Immature natural killer cell (primary cell): ENCODE measurements around the gene KAZN. TPM values are rescaled to one million over a fixed set of nuclear protein-coding genes. Genes with fewer than 3 reads are reported as not detected.

Experiments
- DNase-seq, 3 donors: peaks; one replicate each; pipeline ENCODE4 v3.0.0; 2022; ENCODE audit warnings: mixed read lengths in 1 of 3
- H3K27ac Mint-ChIP-seq, 6 donors: one replicate each; pipeline ENCODE4 v1.8.0; 2020; ENCODE audit warnings: mixed read lengths in 6 of 6, mild to moderate bottlenecking in 5 of 6, inconsistent platforms in 4 of 6, moderate library complexity in 3 of 6
- H3K27me3 Mint-ChIP-seq, 3 donors: one replicate each; pipeline ENCODE4 v1.8.0; 2020 to 2021; ENCODE audit warnings: low read depth in 3 of 3, mild to moderate bottlenecking in 3 of 3, mixed read lengths in 3 of 3, moderate library complexity in 3 of 3, inconsistent platforms in 1 of 3
- H3K36me3 Mint-ChIP-seq, 3 donors: one replicate each; pipeline ENCODE4 v1.8.0; 2020; ENCODE audit warnings: mixed read lengths in 3 of 3, inconsistent platforms in 2 of 3, mild to moderate bottlenecking in 2 of 3
- H3K4me1 Mint-ChIP-seq, 2 donors: one replicate each; pipeline ENCODE4 v1.8.0; 2020; ENCODE audit warnings: inconsistent platforms in 2 of 2, mild to moderate bottlenecking in 2 of 2, mixed read lengths in 2 of 2, moderate library complexity in 1 of 2
- H3K4me3 Mint-ChIP-seq, 5 donors: one replicate each; pipeline ENCODE4 v1.8.0; 2020; ENCODE audit warnings: mild to moderate bottlenecking in 5 of 5, mixed read lengths in 5 of 5, inconsistent platforms in 3 of 5, moderate library complexity in 3 of 5
- H3K9me3 Mint-ChIP-seq, 6 donors: one replicate each; pipeline ENCODE4 v1.8.0; 2020; ENCODE audit warnings: mild to moderate bottlenecking in 6 of 6, mixed read lengths in 6 of 6, inconsistent platforms in 4 of 6, moderate library complexity in 3 of 6
- polyA plus RNA-seq, 3 donors: library from polyadenylated mRNA; unstranded; fragments of 300-500 nt; fragmentation: Illumina TruSeq; gene quantifications; one replicate each; pipeline ENCODE4 v1.2.3, GENCODE V29; 2021

Gene KAZN
- polyA plus RNA-seq, 3 donors from 2014 or later: 0.24 TPM; not detected in 2

- H3K27ac Mint-ChIP-seq: no peak overlapping the region
- no peaks in the 10 kb centered on the region for H3K36me3 Mint-ChIP-seq
- H3K9me3 Mint-ChIP-seq: peaks cover 0 to 3% (median 0%) of the 10 kb centered on the region in 6 donors
- no peak for DNase-seq
- H3K4me1 Mint-ChIP-seq: no peaks in the 10 kb centered on the region
- no peak overlapping the region for H3K4me3 Mint-ChIP-seq
- peaks cover 0 to 6% (median 2%) of the 10 kb centered on the region in 3 donors for H3K27me3 Mint-ChIP-seq
Observed at GRCh38 chr1:14627608-14628489, 29.4 kb downstream of the KAZN start.

- Mint-ChIP-seq H3K27ac (no peak overlapping the region), H3K4me3 (no peak overlapping the region), H3K9me3 (no peaks in the 10 kb centered on the region), H3K27me3 (peaks cover 0 to 6% (median 0%) of the 10 kb centered on the region in 3 donors), H3K4me1 (no peaks in the 10 kb centered on the region), H3K36me3 (no peaks in the 10 kb centered on the region)
- no peak for DNase-seq
Observed at GRCh38 chr1:14629363-14630014, 31.0 kb downstream of the KAZN start.

- Mint-ChIP-seq H3K27me3 (peaks cover 0 to 6% (median 0%) of the 10 kb centered on the region in 3 donors), H3K4me1 (no peaks in the 10 kb centered on the region), H3K9me3 (no peaks in the 10 kb centered on the region), H3K27ac (no peak overlapping the region), H3K4me3 (no peak overlapping the region), H3K36me3 (no peaks in the 10 kb centered on the region)
- DNase-seq: no peak
Observed at GRCh38 chr1:14630986-14631385, 32.5 kb downstream of the KAZN start.

- no peak overlapping the region for H3K4me3 Mint-ChIP-seq
- H3K4me1 Mint-ChIP-seq: no peaks in the 10 kb centered on the region
- no peaks in the 10 kb centered on the region for H3K36me3 Mint-ChIP-seq
- no peak for DNase-seq
- H3K27me3 Mint-ChIP-seq: peaks cover 0 to 6% (median 0%) of the 10 kb centered on the region in 3 donors
- H3K9me3 Mint-ChIP-seq: no peaks in the 10 kb centered on the region
- H3K27ac Mint-ChIP-seq: no peak overlapping the region
Observed at GRCh38 chr1:14631421-14631820, 32.9 kb downstream of the KAZN start.

GRCh38 chr1:14634486-14634885 lies 36.0 kb downstream of the KAZN start:
- Mint-ChIP-seq H3K9me3 (no peaks in the 10 kb centered on the region), H3K4me3 (no peak overlapping the region), H3K4me1 (no peaks in the 10 kb centered on the region), H3K27ac (no peak overlapping the region), H3K27me3 (peaks cover 0 to 6% (median 0%) of the 10 kb centered on the region in 3 donors), H3K36me3 (no peaks in the 10 kb centered on the region)
- no peak for DNase-seq

GRCh38 chr1:14635421-14635820 lies 36.9 kb downstream of the KAZN start:
- DNase-seq: no peak
- Mint-ChIP-seq H3K27me3 (peaks cover 0 to 2% (median 0%) of the 10 kb centered on the region in 3 donors), H3K4me3 (no peak overlapping the region), H3K4me1 (no peaks in the 10 kb centered on the region), H3K9me3 (no peaks in the 10 kb centered on the region), H3K36me3 (no peaks in the 10 kb centered on the region), H3K27ac (no peak overlapping the region)

- H3K27me3 Mint-ChIP-seq: peaks cover 0 to 5% (median 0%) of the 10 kb centered on the region in 3 donors
Observed at GRCh38 chr1:14636897-14637632, 38.6 kb downstream of the KAZN start.

GRCh38 chr1:14639291-14640050 lies 41.0 kb downstream of the KAZN start:
- no peak overlapping the region for H3K4me3 Mint-ChIP-seq
- no peaks in the 10 kb centered on the region for H3K4me1 Mint-ChIP-seq
- peaks cover 0 to 6% (median 0%) of the 10 kb centered on the region in 3 donors for H3K27me3 Mint-ChIP-seq
- DNase-seq: no peak
- peaks cover 0 to 2% (median 0%) of the 10 kb centered on the region in 6 donors for H3K9me3 Mint-ChIP-seq
- H3K36me3 Mint-ChIP-seq: peaks cover 0 to 3% (median 0%) of the 10 kb centered on the region in 3 donors
- H3K27ac Mint-ChIP-seq: no peak overlapping the region

More at GRCh38 chr1:14636897-14637632, 38.6 kb downstream of the KAZN start:
- H3K36me3 Mint-ChIP-seq: no peaks in the 10 kb centered on the region
- no peak for DNase-seq
- no peaks in the 10 kb centered on the region for H3K9me3 Mint-ChIP-seq
- no peak overlapping the region for H3K4me3 Mint-ChIP-seq
- H3K4me1 Mint-ChIP-seq: no peaks in the 10 kb centered on the region
- no peak overlapping the region for H3K27ac Mint-ChIP-seq

GRCh38 chr1:14642712-14643111 lies 44.2 kb downstream of the KAZN start:
- Mint-ChIP-seq H3K27ac (no peak overlapping the region), H3K4me1 (no peaks in the 10 kb centered on the region), H3K9me3 (peaks cover 0 to 5% (median 0%) of the 10 kb centered on the region in 6 donors), H3K4me3 (no peak overlapping the region), H3K36me3 (peaks cover 0 to 3% (median 0%) of the 10 kb centered on the region in 3 donors), H3K27me3 (peaks cover 0 to 13% (median 3%) of the 10 kb centered on the region in 3 donors)
- no peak for DNase-seq

- H3K4me1 Mint-ChIP-seq: no peaks in the 10 kb centered on the region
- peaks cover 0 to 3% (median 0%) of the 10 kb centered on the region in 3 donors for H3K36me3 Mint-ChIP-seq
- H3K27ac Mint-ChIP-seq: no peak overlapping the region
- H3K4me3 Mint-ChIP-seq: no peak overlapping the region
- no peak for DNase-seq
- H3K9me3 Mint-ChIP-seq: peaks cover 0 to 5% (median 0%) of the 10 kb centered on the region in 6 donors
- H3K27me3 Mint-ChIP-seq: peaks cover 0 to 8% (median 3%) of the 10 kb centered on the region in 3 donors
Observed at GRCh38 chr1:14646973-14647372, 48.5 kb downstream of the KAZN start.

GRCh38 chr1:14647777-14648176 lies 49.3 kb downstream of the KAZN start:
- no peak for DNase-seq
- no peak overlapping the region for H3K27ac Mint-ChIP-seq
- H3K27me3 Mint-ChIP-seq: peaks cover 0 to 8% (median 3%) of the 10 kb centered on the region in 3 donors
- H3K9me3 Mint-ChIP-seq: peaks cover 0 to 5% (median 0%) of the 10 kb centered on the region in 6 donors
- H3K4me3 Mint-ChIP-seq: no peak overlapping the region
- H3K4me1 Mint-ChIP-seq: no peaks in the 10 kb centered on the region
- peaks cover 0 to 3% (median 0%) of the 10 kb centered on the region in 3 donors for H3K36me3 Mint-ChIP-seq

GRCh38 chr1:14648391-14648790 lies 49.9 kb downstream of the KAZN start:
- Mint-ChIP-seq H3K27me3 (peaks cover 0 to 8% (median 3%) of the 10 kb centered on the region in 3 donors), H3K4me1 (no peaks in the 10 kb centered on the region), H3K36me3 (peaks cover 0 to under 1% (median 0%) of the 10 kb centered on the region in 3 donors), H3K4me3 (no peak overlapping the region), H3K9me3 (peaks cover 0 to 5% (median 0%) of the 10 kb centered on the region in 6 donors), H3K27ac (no peak overlapping the region)
- DNase-seq: no peak
